A673 (cell line): ENCODE data around the gene TRMT112. TPM values are rescaled to one million over a fixed set of nuclear protein-coding genes. Genes with fewer than 3 reads are reported as not detected.
A peak's percentile ranks its signal among the peaks of the same experiment; 100 is the strongest.

Experiments used
- Bru-seq: library from RNA; stranded (reverse); fragments of 400-500 nt; gene quantifications from one replicate; lab custom pipeline; 2021; lab: Mats Ljungman, UMichigan
- BruChase-seq, 2 experiments: library from RNA; stranded (reverse); fragments of 400-500 nt; gene quantifications; one replicate each; lab custom pipeline; 2021; lab: Mats Ljungman, UMichigan
- BruUV-seq: library from RNA; stranded (reverse); fragments of 400-500 nt; replicated peaks from 2 replicates; lab custom pipeline; 2021; lab: Mats Ljungman, UMichigan
- CTCF ChIA-PET: fragments of 300-600 bp; sonication (Branson Sonifier 250); formaldehyde crosslinking; loops from one replicate; lab custom pipeline; 2022; ENCODE audit warnings: antibody characterized with exemption; lab: Charles Lee
- POLR2A ChIA-PET: fragments of 300-600 bp; sonication (Branson Sonifier 250); formaldehyde crosslinking; loops from one replicate; lab custom pipeline; 2022; ENCODE audit warnings: antibody characterized with exemption; ENCODE audit not compliant: low non-redundant PET; lab: Charles Lee
- DNase-seq: peaks from one replicate; pipeline ENCODE4 v3.0.0-alpha.2; 2015; ENCODE audit warnings: low spot score
- H3K27ac ChIP-seq: fragments of 200-600 bp; sonication (generic); 2 replicates; pipeline ENCODE4 v1.5.1; 2016; ENCODE audit warnings: mixed run types, low read depth, mild to moderate bottlenecking, mixed read lengths, antibody characterized with exemption, low read length; ENCODE audit not compliant: poor library complexity, severe bottlenecking
- H3K27me3 ChIP-seq: fragments of 200-600 bp; sonication (generic); replicated peaks from 2 replicates; pipeline ENCODE4 v1.6.1; 2017; ENCODE audit warnings: mixed run types, low read depth, mild to moderate bottlenecking, mixed read lengths, antibody characterized with exemption, low read length; ENCODE audit not compliant: insufficient read depth, poor library complexity
- H3K36me3 ChIP-seq: fragments of 200-600 bp; sonication (generic); 2 replicates; pipeline ENCODE4 v1.6.1; 2016; ENCODE audit warnings: mixed run types, mild to moderate bottlenecking, mixed read lengths, antibody characterized with exemption, low read length; ENCODE audit not compliant: insufficient read depth, poor library complexity, severe bottlenecking
- H3K4me1 ChIP-seq: fragments of 200-600 bp; sonication (generic); 2 replicates; pipeline ENCODE4 v1.6.1; 2017; ENCODE audit warnings: mixed run types, mild to moderate bottlenecking, mixed read lengths, antibody characterized with exemption, low read length; ENCODE audit not compliant: insufficient read depth, poor library complexity, severe bottlenecking
- H3K4me3 ChIP-seq: fragments of 200-600 bp; sonication (generic); 2 replicates; pipeline ENCODE4 v1.5.1; 2016; ENCODE audit warnings: low read depth, mixed run types, mild to moderate bottlenecking, mixed read lengths, low read length; ENCODE audit not compliant: poor library complexity, severe bottlenecking
- H3K9me3 ChIP-seq: fragments of 200-600 bp; sonication (generic); 2 replicates; pipeline ENCODE4 v1.6.1; 2016; ENCODE audit warnings: mixed run types, low read depth, mild to moderate bottlenecking, mixed read lengths, antibody characterized with exemption, low read length; ENCODE audit not compliant: poor library complexity, severe bottlenecking
- CTCF ChIP-seq: fragments of 300-800, 200-600 bp; sonication (generic); conservative IDR thresholded peaks from 2 replicates; pipeline ENCODE4 v1.5.1; 2017; ENCODE audit warnings: low read depth, mild to moderate bottlenecking, antibody characterized with exemption, low read length, moderate library complexity, mixed read lengths
- EZH2 ChIP-seq: fragments of 200-600 bp; sonication (generic); IDR thresholded peaks from 2 replicates; pipeline ENCODE4 v1.6.1; 2017; ENCODE audit warnings: borderline replicate concordance, low read depth, mild to moderate bottlenecking, mixed read lengths, antibody characterized with exemption, low read length; ENCODE audit not compliant: poor library complexity, severe bottlenecking
- intact Hi-C: fragments of 100-400 bp; cut with micrococcal nuclease; formaldehyde crosslinking; loops from one replicate; pipeline ENCODE4 v1.10.0; 2022; ENCODE audit not compliant: unreplicated experiment
- long read RNA-seq: library from polyadenylated mRNA; stranded (forward); transcript quantifications from one replicate; pipeline ENCODE4 v2.0.0, GENCODE V29; 2022
- total RNA-seq: library from RNA; stranded (reverse); gene quantifications from 2 replicates; pipeline ENCODE4 v1.2.3, GENCODE V29; 2021

The TRMT112 gene
- total RNA-seq (254 and 270 TPM in 2 replicates), Bru-seq, nascent RNA (percentile 95 among the genes with signal in this experiment), BruChase-seq, experiment 1, labeled RNA remaining after a 2-hour chase (percentile 97 among the genes with signal in this experiment), BruChase-seq, experiment 2, labeled RNA remaining after a 6-hour chase (percentile 99 among the genes with signal in this experiment)
- long read RNA-seq, transcript TRMT112-206 (4 exons, 1,106 nt), result major isoform, 229 of 261 reads
- long read RNA-seq, transcript TRMT112-201 (4 exons, 561 nt), result minor isoform, 7 of 261 reads
- long read RNA-seq, transcript TRMT112-203 (3 exons, 823 nt), result minor isoform, 8 of 261 reads
- long read RNA-seq, transcript TRMT112-205 (3 exons, 659 nt), result minor isoform, 12 of 261 reads
- long read RNA-seq, partial matches to known transcripts, result 0 of 261 reads
- long read RNA-seq, other reads (novel, unspliced or antisense), result 2 of 261 reads

GRCh38 chr11:64317325-64317960 lies at the start of gene TRMT112:
TRMT112 (minus strand) TSS chr11:64317559; CDS start chr11:64317526, 33 bp downstream.
- no peak for TF ChIP-seq EZH2
- TF ChIP-seq CTCF, result no peak
- Histone ChIP-seq H3K4me3 (peak within 1 kb of the TSS; percentile 85), H3K9me3 (no peaks in the 10 kb centered on the region), H3K27ac (peak within 1 kb of the TSS; percentile 94), H3K4me1 (peaks cover 15% of the 10 kb centered on the region), H3K27me3 (no peaks in the 10 kb centered on the region), H3K36me3 (peaks cover 26% of the 10 kb centered on the region)
- intact Hi-C loops, result no loop called here
- CTCF ChIA-PET, result interaction anchor here (0.6 to 2.5 kb wide), 12 partner anchors 13 to 695 kb away, joined by 3 to 29 read pairs (median 5); partner anchors contain the start of gene PLCB3
- POLR2A ChIA-PET, result interaction anchor here (0.6 to 0.9 kb wide), 4 partner anchors 10 to 805 kb away, joined by 3 read pairs; partner anchors contain the start of genes FAU, MRPL49 and STIP1
- peak; percentile 99 for DNase-seq
- BruUV-seq, result no TSS peak

- TF ChIP-seq EZH2 (no peak), CTCF (no peak)
- no peaks in the 10 kb centered on the region for H3K9me3 ChIP-seq
- H3K27ac ChIP-seq, result no peak overlapping the region
- peaks cover 20% of the 10 kb centered on the region for H3K36me3 ChIP-seq
- DNase-seq, result no peak
- BruUV-seq, result no TSS peak
- no peaks in the 10 kb centered on the region for H3K27me3 ChIP-seq
- intact Hi-C loops, result no loop called here
- no peaks in the 10 kb centered on the region for H3K4me1 ChIP-seq
- no peak overlapping the region for H3K4me3 ChIP-seq
- ChIA-PET CTCF (no interaction called here), POLR2A (no interaction called here)
Observed at GRCh38 chr11:64366751-64367150, 49.4 kb upstream of the TRMT112 start.

GRCh38 chr11:64364911-64365310 lies 47.6 kb upstream of the TRMT112 start:
- no TSS peak for BruUV-seq

More at GRCh38 chr11:64364911-64365310, 47.6 kb upstream of the TRMT112 start:
- H3K9me3 ChIP-seq, result no peaks in the 10 kb centered on the region
- no peak overlapping the region for H3K4me3 ChIP-seq
- no peak for DNase-seq
- H3K27me3 ChIP-seq, result no peaks in the 10 kb centered on the region
- no peak for TF ChIP-seq CTCF
- no peak for TF ChIP-seq EZH2
- H3K36me3 ChIP-seq, result peaks cover 32% of the 10 kb centered on the region
- CTCF ChIA-PET, result no interaction called here
- intact Hi-C loops, result no loop called here
- no peak overlapping the region for H3K27ac ChIP-seq
- POLR2A ChIA-PET, result no interaction called here
- peaks cover 3% of the 10 kb centered on the region for H3K4me1 ChIP-seq
